ENCODE data around the gene IFT20.
"Not testable (repeated sequence)": the region's sequence is repeated elsewhere in the genome, so short reads cannot be mapped to it uniquely, and the experiment has no call there.

IFT20 gene

GRCh38 chr17:28306954-28307401 is 28.3 kb downstream of the IFT20 start:
- DNase-seq = no peak

GRCh38 chr17:28298449-28298848 is 36.8 kb downstream of the IFT20 start:
- no peak for DNase-seq

- no peak for DNase-seq
Observed at GRCh38 chr17:28295677-28296578, 39.3 kb downstream of the IFT20 start.

- DNase-seq = no peak
Observed at GRCh38 chr17:28293994-28294393, 41.3 kb downstream of the IFT20 start.

GRCh38 chr17:28292878-28293277 is 42.4 kb downstream of the IFT20 start:
- DNase-seq = not testable (repeated sequence)

- DNase-seq = no peak
Observed at GRCh38 chr17:28291780-28292330, 43.4 kb downstream of the IFT20 start.

- peak; percentile 4 for DNase-seq
Observed at GRCh38 chr17:28290703-28291102, 44.6 kb downstream of the IFT20 start.

GRCh38 chr17:28285965-28286364 is 49.3 kb downstream of the IFT20 start:
- DNase-seq = no peak

GRCh38 chr17:28282596-28282995 is 52.7 kb downstream of the IFT20 start:
- DNase-seq = peak; percentile 86

GRCh38 chr17:28280826-28281225 is 54.4 kb downstream of the IFT20 start:
- DNase-seq = no peak

- peak; percentile 64 for DNase-seq
Observed at GRCh38 chr17:28279411-28279810, 55.9 kb downstream of the IFT20 start.
